ENCODE data around the gene PLEKHM3. TPM values are rescaled to one million over a fixed set of nuclear protein-coding genes. Genes with fewer than 3 reads are reported as not detected.
"Not testable (repeated sequence)": the region's sequence is repeated elsewhere in the genome, so short reads cannot be mapped to it uniquely, and the experiment has no call there.

Gene PLEKHM3
- total RNA-seq, 1 donor from 2014 or later: 20.9 TPM

DNA sequence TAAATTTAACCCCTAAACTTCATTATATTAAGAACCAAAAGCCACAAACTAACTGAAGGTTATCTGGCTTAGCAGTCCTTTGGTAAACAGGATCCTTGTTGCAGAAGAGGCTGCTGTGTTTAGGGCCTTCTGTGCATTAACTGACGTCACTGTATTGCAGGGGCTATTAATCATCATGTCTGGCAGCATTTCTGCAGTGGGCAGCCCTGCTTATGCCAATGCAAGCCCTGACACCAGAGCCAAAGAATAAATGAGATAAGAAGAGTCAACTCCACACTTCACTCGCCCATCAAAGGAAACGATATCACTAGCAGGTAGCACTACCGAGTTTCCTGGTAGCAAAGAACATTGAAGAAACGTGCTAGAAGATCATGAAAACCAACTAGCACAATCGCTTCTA is 110.6 kb downstream of the PLEKHM3 start:
- Histone ChIP-seq H3K27me3 (ENCODE audit: control insufficient read depth in 3 of 3, insufficient read depth in 3 of 3, low read length in 3 of 3) (no peaks in the 10 kb centered on the region), H3K9me3 (ENCODE audit: control insufficient read depth in 3 of 3, low read length in 3 of 3) (no peaks in the 10 kb centered on the region), H3K4me1 (ENCODE audit: control insufficient read depth in 3 of 3, insufficient read depth in 3 of 3, low read length in 3 of 3) (no peaks in the 10 kb centered on the region), H3K4me3 (ENCODE audit: low read length in 3 of 3) (no peak overlapping the region), H3K9ac (ENCODE audit: low read depth in 1 of 3, low read length in 3 of 3) (no peak overlapping the region), H3K27ac (ENCODE audit: low read depth, low read length) (no peak overlapping the region), H3K36me3 (ENCODE audit: control insufficient read depth in 3 of 3, insufficient read depth in 3 of 3, low read length in 3 of 3) (no peaks in the 10 kb centered on the region)

DNA sequence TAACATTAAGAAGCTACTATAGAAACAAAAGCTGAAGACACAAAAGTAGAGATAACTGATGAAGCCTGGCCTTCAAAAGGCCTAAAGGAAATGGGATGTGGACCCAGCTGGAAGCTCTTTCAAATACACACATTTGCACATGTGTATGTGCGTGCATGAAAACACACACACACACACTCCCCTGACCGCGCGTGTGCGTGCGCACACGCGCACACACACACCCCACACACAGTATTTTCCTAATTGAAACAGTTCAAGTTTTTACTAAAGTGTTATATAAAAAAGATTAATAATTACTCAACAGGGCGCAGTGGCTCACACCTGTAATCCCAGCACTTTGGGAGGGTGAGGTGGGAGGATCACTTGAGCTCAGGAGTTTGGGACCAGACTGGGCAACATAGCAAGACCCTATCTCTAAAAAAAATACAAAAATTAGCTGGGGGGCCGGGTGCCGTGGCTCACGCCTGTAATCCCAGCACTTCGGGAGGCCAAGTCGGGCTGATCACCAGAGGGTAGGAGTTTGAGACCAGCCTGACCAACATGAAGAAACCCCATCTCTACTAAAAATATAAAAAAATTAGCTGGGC is 111.5 kb downstream of the PLEKHM3 start:
- no peak overlapping the region for H3K4me3 ChIP-seq (ENCODE audit: low read length in 3 of 3)
- no peak overlapping the region for H3K27ac ChIP-seq (ENCODE audit: low read depth, low read length)
- H3K9ac ChIP-seq (ENCODE audit: low read depth in 1 of 3, low read length in 3 of 3): no peak overlapping the region
- H3K9me3 ChIP-seq (ENCODE audit: control insufficient read depth in 3 of 3, low read length in 3 of 3): no peaks in the 10 kb centered on the region
- no peaks in the 10 kb centered on the region for H3K4me1 ChIP-seq (ENCODE audit: control insufficient read depth in 3 of 3, insufficient read depth in 3 of 3, low read length in 3 of 3)
- H3K27me3 ChIP-seq (ENCODE audit: control insufficient read depth in 3 of 3, insufficient read depth in 3 of 3, low read length in 3 of 3): no peaks in the 10 kb centered on the region
- no peaks in the 10 kb centered on the region for H3K36me3 ChIP-seq (ENCODE audit: control insufficient read depth in 3 of 3, insufficient read depth in 3 of 3, low read length in 3 of 3)

GRCh38 chr2:207911856-207912255 is 113.5 kb downstream of the PLEKHM3 start:
- no peaks in the 10 kb centered on the region for H3K27me3 ChIP-seq (ENCODE audit: control insufficient read depth in 3 of 3, insufficient read depth in 3 of 3, low read length in 3 of 3)
- H3K4me1 ChIP-seq (ENCODE audit: control insufficient read depth in 3 of 3, insufficient read depth in 3 of 3, low read length in 3 of 3): no peaks in the 10 kb centered on the region
- no peak overlapping the region for H3K4me3 ChIP-seq (ENCODE audit: low read length in 3 of 3)
- no peaks in the 10 kb centered on the region for H3K9me3 ChIP-seq (ENCODE audit: control insufficient read depth in 3 of 3, low read length in 3 of 3)
- H3K36me3 ChIP-seq (ENCODE audit: control insufficient read depth in 3 of 3, insufficient read depth in 3 of 3, low read length in 3 of 3): no peaks in the 10 kb centered on the region
- no peak overlapping the region for H3K9ac ChIP-seq (ENCODE audit: low read depth in 1 of 3, low read length in 3 of 3)
- H3K27ac ChIP-seq (ENCODE audit: low read depth, low read length): no peak overlapping the region

DNA sequence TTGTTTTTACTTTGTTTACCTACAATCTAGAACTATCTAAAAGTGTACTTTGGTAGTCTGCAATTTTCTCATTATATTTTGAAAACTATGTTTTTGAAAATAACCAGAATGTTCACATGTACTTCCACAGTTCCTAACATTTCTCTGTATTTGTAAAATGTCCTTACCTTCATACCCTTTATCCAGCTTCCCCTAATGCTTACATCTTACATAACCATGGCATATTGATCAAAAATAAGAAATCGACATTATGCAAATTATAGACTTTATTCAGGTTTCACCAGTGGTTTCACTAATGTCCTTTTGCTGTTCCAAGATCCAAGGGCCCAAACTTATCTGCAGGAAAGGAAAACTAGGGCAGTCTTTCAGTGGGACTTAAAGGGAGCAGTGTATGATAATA is 114.1 kb downstream of the PLEKHM3 start:
- H3K27me3 ChIP-seq (ENCODE audit: control insufficient read depth in 3 of 3, insufficient read depth in 3 of 3, low read length in 3 of 3): no peaks in the 10 kb centered on the region
- no peaks in the 10 kb centered on the region for H3K4me1 ChIP-seq (ENCODE audit: control insufficient read depth in 3 of 3, insufficient read depth in 3 of 3, low read length in 3 of 3)
- no peaks in the 10 kb centered on the region for H3K9me3 ChIP-seq (ENCODE audit: control insufficient read depth in 3 of 3, low read length in 3 of 3)
- H3K36me3 ChIP-seq (ENCODE audit: control insufficient read depth in 3 of 3, insufficient read depth in 3 of 3, low read length in 3 of 3): no peaks in the 10 kb centered on the region
- no peak overlapping the region for H3K9ac ChIP-seq (ENCODE audit: low read depth in 1 of 3, low read length in 3 of 3)
- H3K27ac ChIP-seq (ENCODE audit: low read depth, low read length): no peak overlapping the region
- no peak overlapping the region for H3K4me3 ChIP-seq (ENCODE audit: low read length in 3 of 3)

GRCh38 chr2:207906495-207906894 is 118.8 kb downstream of the PLEKHM3 start:
- not testable (repeated sequence) for H3K9ac ChIP-seq (ENCODE audit: low read depth in 1 of 3, low read length in 3 of 3); H3K27ac ChIP-seq (ENCODE audit: low read depth, low read length); H3K4me1 ChIP-seq (ENCODE audit: control insufficient read depth in 3 of 3, insufficient read depth in 3 of 3, low read length in 3 of 3); H3K9me3 ChIP-seq (ENCODE audit: control insufficient read depth in 3 of 3, low read length in 3 of 3); H3K27me3 ChIP-seq (ENCODE audit: control insufficient read depth in 3 of 3, insufficient read depth in 3 of 3, low read length in 3 of 3); H3K36me3 ChIP-seq (ENCODE audit: control insufficient read depth in 3 of 3, insufficient read depth in 3 of 3, low read length in 3 of 3); H3K4me3 ChIP-seq (ENCODE audit: low read length in 3 of 3)

DNA sequence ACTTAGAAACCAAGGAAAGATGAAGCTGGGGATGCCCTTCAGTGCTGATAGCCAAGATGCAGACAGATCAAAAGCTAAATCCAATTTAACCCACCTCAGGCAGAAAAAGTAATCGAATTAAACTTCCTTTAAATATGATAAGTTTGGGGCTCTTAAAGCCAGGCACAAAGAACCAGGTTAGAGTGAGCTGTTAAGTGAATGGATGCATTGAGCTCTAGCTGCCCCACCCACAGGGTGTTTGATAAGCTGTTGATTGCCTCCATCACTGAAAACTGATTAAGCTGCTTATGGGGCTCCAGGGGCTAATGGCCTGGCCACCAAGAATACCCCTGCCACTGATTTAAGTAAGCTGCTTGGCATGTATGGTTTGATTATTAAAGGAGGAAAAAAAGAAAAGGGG is 119.8 kb downstream of the PLEKHM3 start:
- no peaks in the 10 kb centered on the region for H3K27me3 ChIP-seq (ENCODE audit: control insufficient read depth in 3 of 3, insufficient read depth in 3 of 3, low read length in 3 of 3)
- no peaks in the 10 kb centered on the region for H3K9me3 ChIP-seq (ENCODE audit: control insufficient read depth in 3 of 3, low read length in 3 of 3)
- H3K9ac ChIP-seq (ENCODE audit: low read depth in 1 of 3, low read length in 3 of 3): no peak overlapping the region
- no peak overlapping the region for H3K4me3 ChIP-seq (ENCODE audit: low read length in 3 of 3)
- no peaks in the 10 kb centered on the region for H3K4me1 ChIP-seq (ENCODE audit: control insufficient read depth in 3 of 3, insufficient read depth in 3 of 3, low read length in 3 of 3)
- H3K27ac ChIP-seq (ENCODE audit: low read depth, low read length): no peak overlapping the region
- H3K36me3 ChIP-seq (ENCODE audit: control insufficient read depth in 3 of 3, insufficient read depth in 3 of 3, low read length in 3 of 3): peaks cover 4 to 5% (median 5%) of the 10 kb centered on the region in 3 donors

- no peaks in the 10 kb centered on the region for H3K9me3 ChIP-seq (ENCODE audit: control insufficient read depth in 3 of 3, low read length in 3 of 3)
- H3K9ac ChIP-seq (ENCODE audit: low read depth in 1 of 3, low read length in 3 of 3): no peak overlapping the region
- H3K27ac ChIP-seq (ENCODE audit: low read depth, low read length): no peak overlapping the region
- H3K36me3 ChIP-seq (ENCODE audit: control insufficient read depth in 3 of 3, insufficient read depth in 3 of 3, low read length in 3 of 3): peaks cover 4 to 13% (median 11%) of the 10 kb centered on the region in 3 donors
- H3K27me3 ChIP-seq (ENCODE audit: control insufficient read depth in 3 of 3, insufficient read depth in 3 of 3, low read length in 3 of 3): no peaks in the 10 kb centered on the region
- no peak overlapping the region for H3K4me3 ChIP-seq (ENCODE audit: low read length in 3 of 3)
- no peaks in the 10 kb centered on the region for H3K4me1 ChIP-seq (ENCODE audit: control insufficient read depth in 3 of 3, insufficient read depth in 3 of 3, low read length in 3 of 3)
Measured at GRCh38 chr2:207903236-207903635, 122.1 kb downstream of the PLEKHM3 start.

DNA sequence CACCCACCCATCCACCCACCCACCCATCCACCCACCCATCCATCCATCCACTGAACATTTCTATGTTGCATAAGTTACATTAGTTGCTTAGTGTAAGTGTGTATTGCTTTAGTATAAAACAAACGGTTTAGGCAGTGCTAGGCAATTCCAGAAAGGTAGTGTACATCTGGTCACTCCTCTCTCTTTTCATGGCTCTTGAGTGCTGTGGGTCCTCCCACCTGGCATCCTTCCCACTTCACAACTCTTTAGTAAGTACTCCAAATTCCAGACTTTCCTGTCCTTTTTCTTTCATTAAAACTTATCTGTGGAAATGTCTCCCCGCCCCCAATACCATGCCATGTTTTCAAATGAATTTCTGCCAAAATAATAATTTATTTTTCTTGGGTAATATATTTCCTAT is 122.5 kb downstream of the PLEKHM3 start:
- H3K4me3 ChIP-seq (ENCODE audit: low read length in 3 of 3): no peak overlapping the region
- no peaks in the 10 kb centered on the region for H3K4me1 ChIP-seq (ENCODE audit: control insufficient read depth in 3 of 3, insufficient read depth in 3 of 3, low read length in 3 of 3)
- H3K27me3 ChIP-seq (ENCODE audit: control insufficient read depth in 3 of 3, insufficient read depth in 3 of 3, low read length in 3 of 3): no peaks in the 10 kb centered on the region
- H3K36me3 ChIP-seq (ENCODE audit: control insufficient read depth in 3 of 3, insufficient read depth in 3 of 3, low read length in 3 of 3): peaks cover 4 to 13% (median 11%) of the 10 kb centered on the region in 3 donors
- no peak overlapping the region for H3K27ac ChIP-seq (ENCODE audit: low read depth, low read length)
- H3K9ac ChIP-seq (ENCODE audit: low read depth in 1 of 3, low read length in 3 of 3): no peak overlapping the region
- no peaks in the 10 kb centered on the region for H3K9me3 ChIP-seq (ENCODE audit: control insufficient read depth in 3 of 3, low read length in 3 of 3)

- H3K36me3 ChIP-seq (ENCODE audit: control insufficient read depth in 3 of 3, insufficient read depth in 3 of 3, low read length in 3 of 3): peaks cover 4 to 13% (median 11%) of the 10 kb centered on the region in 3 donors
- H3K9ac ChIP-seq (ENCODE audit: low read depth in 1 of 3, low read length in 3 of 3): no peak overlapping the region
- no peak overlapping the region for H3K27ac ChIP-seq (ENCODE audit: low read depth, low read length)
- no peaks in the 10 kb centered on the region for H3K4me1 ChIP-seq (ENCODE audit: control insufficient read depth in 3 of 3, insufficient read depth in 3 of 3, low read length in 3 of 3)
- H3K9me3 ChIP-seq (ENCODE audit: control insufficient read depth in 3 of 3, low read length in 3 of 3): no peaks in the 10 kb centered on the region
- no peak overlapping the region for H3K4me3 ChIP-seq (ENCODE audit: low read length in 3 of 3)
- no peaks in the 10 kb centered on the region for H3K27me3 ChIP-seq (ENCODE audit: control insufficient read depth in 3 of 3, insufficient read depth in 3 of 3, low read length in 3 of 3)
Measured at GRCh38 chr2:207901829-207902228, 123.5 kb downstream of the PLEKHM3 start.

DNA sequence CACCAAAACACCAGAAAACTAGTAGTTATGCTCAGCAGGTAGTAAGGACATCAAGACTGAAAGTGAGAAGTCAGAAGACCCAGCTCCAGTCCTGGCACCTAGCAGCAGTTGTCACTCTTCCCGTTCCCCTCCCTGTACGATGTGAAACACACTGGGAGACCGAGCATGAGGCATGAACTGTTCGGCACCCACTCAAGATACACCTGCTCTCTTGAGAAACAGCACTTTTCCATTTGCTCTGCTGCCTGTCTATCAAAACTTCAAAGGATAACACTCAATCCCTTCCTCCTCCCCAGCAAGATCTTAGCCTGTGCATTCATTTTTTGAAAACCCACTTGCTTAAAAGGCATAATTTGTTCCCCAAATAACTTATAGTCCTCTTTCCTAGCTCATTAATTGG is 123.9 kb downstream of the PLEKHM3 start:
- peaks cover 4 to 13% (median 11%) of the 10 kb centered on the region in 3 donors for H3K36me3 ChIP-seq (ENCODE audit: control insufficient read depth in 3 of 3, insufficient read depth in 3 of 3, low read length in 3 of 3)
- H3K27me3 ChIP-seq (ENCODE audit: control insufficient read depth in 3 of 3, insufficient read depth in 3 of 3, low read length in 3 of 3): no peaks in the 10 kb centered on the region
- no peaks in the 10 kb centered on the region for H3K4me1 ChIP-seq (ENCODE audit: control insufficient read depth in 3 of 3, insufficient read depth in 3 of 3, low read length in 3 of 3)
- no peak overlapping the region for H3K9ac ChIP-seq (ENCODE audit: low read depth in 1 of 3, low read length in 3 of 3)
- no peaks in the 10 kb centered on the region for H3K9me3 ChIP-seq (ENCODE audit: control insufficient read depth in 3 of 3, low read length in 3 of 3)
- no peak overlapping the region for H3K27ac ChIP-seq (ENCODE audit: low read depth, low read length)
- no peak overlapping the region for H3K4me3 ChIP-seq (ENCODE audit: low read length in 3 of 3)

DNA sequence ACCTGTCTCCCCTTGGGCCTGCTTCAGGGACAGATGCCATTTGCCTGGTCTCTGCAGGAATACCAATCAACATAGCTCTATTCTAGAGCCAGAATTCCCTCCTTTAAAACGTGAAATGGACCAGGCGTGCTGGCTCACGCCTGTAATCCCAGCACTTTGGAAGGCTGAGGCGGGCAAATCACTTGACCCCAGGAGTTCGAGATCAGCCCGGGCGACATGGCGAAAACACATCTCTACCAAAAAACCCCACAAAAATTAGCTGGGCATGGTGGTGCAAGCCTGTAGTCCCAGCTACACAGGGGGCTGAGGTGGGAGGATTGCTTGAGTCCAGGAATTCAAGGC is 127.0 kb downstream of the PLEKHM3 start:
- Histone ChIP-seq H3K27ac (ENCODE audit: low read depth, low read length) (no peak overlapping the region), H3K4me3 (ENCODE audit: low read length in 3 of 3) (no peak overlapping the region), H3K27me3 (ENCODE audit: control insufficient read depth in 3 of 3, insufficient read depth in 3 of 3, low read length in 3 of 3) (no peaks in the 10 kb centered on the region), H3K9ac (ENCODE audit: low read depth in 1 of 3, low read length in 3 of 3) (no peak overlapping the region), H3K9me3 (ENCODE audit: control insufficient read depth in 3 of 3, low read length in 3 of 3) (no peaks in the 10 kb centered on the region), H3K36me3 (ENCODE audit: control insufficient read depth in 3 of 3, insufficient read depth in 3 of 3, low read length in 3 of 3) (peaks cover 4 to 13% (median 11%) of the 10 kb centered on the region in 3 donors), H3K4me1 (ENCODE audit: control insufficient read depth in 3 of 3, insufficient read depth in 3 of 3, low read length in 3 of 3) (no peaks in the 10 kb centered on the region)
